HepG2 (cell line): ENCODE data around the gene MFAP4. TPM values are rescaled to one million over a fixed set of nuclear protein-coding genes. Genes with fewer than 3 reads are reported as not detected.

Experiments
- ATAC-seq: fragments of 200-7000 bp; cut with Tn5 transposase; 3 replicates; pipeline ENCODE4 v1.9.1; 2020; ENCODE audit warnings: mild to moderate bottlenecking, moderate library complexity
- BruUV-seq: library from RNA; stranded (reverse); fragments of 400-500 nt; replicated peaks from 2 replicates; lab custom pipeline; 2021; lab: Mats Ljungman, UMichigan
- CTCF ChIA-PET: fragments of 300-600 bp; formaldehyde crosslinking; extraction: SDS; loops from one replicate; lab custom pipeline; 2021; ENCODE audit warnings: low total read pairs, inconsistent platforms, low intra/inter-chr PET ratio; lab: Yijun Ruan, JAX
- POLR2A ChIA-PET: fragments of 350-600 bp; sonication (Branson Sonifier 250); formaldehyde crosslinking; loops from one replicate; lab custom pipeline; 2020; ENCODE audit warnings: antibody characterized with exemption, inconsistent platforms; lab: Yijun Ruan, JAX
- DNase-seq: peaks from one replicate; pipeline ENCODE4 v3.0.0-alpha.2; 2015; ENCODE audit warnings: low spot score
- FAIRE-seq: peaks from 3 replicates; lab custom pipeline; 2011; peaks lifted over from hg19 to GRCh38; lab: Jason Lieb, UNC
- H2AFZ ChIP-seq: one replicate; pipeline ENCODE4 v1.6.1; 2011; ENCODE audit warnings: low read length, inconsistent platforms
- H3K27ac ChIP-seq: fragments of 300-600 bp; 3 replicates; pipeline ENCODE4 v1.8.0; 2011; ENCODE audit warnings: mixed run types, mild to moderate bottlenecking, mixed read lengths, low read length, inconsistent platforms; ENCODE audit not compliant: insufficient read depth; ENCODE audit errors: extremely low read length
- H3K27me3 ChIP-seq, 2 experiments: fragments of 200-600 bp in 1 of 2; 2 replicates in 1 of 2; 3 replicates in 1 of 2; pipeline versions ENCODE4 v1.6.0 to v1.8.0; 2011; ENCODE audit warnings: low read length in 2 of 2, mild to moderate bottlenecking in 2 of 2, moderate library complexity in 2 of 2, inconsistent platforms in 1 of 2; ENCODE audit not compliant: insufficient read depth in 2 of 2, control insufficient read depth in 1 of 2
- H3K36me3 ChIP-seq, 2 experiments: fragments of 200-600 bp in 1 of 2; replicated peaks in 1 of 2; 2 replicates in 1 of 2; 3 replicates in 1 of 2; pipeline versions ENCODE4 v1.5.1 to v1.8.0; 2011; ENCODE audit warnings: low read length in 2 of 2, inconsistent platforms in 1 of 2; ENCODE audit not compliant: insufficient read depth in 2 of 2, control insufficient read depth in 1 of 2
- H3K4me1 ChIP-seq: 2 replicates; pipeline ENCODE4 v1.5.1; 2012; ENCODE audit warnings: low read length, inconsistent platforms; ENCODE audit not compliant: insufficient read depth
- H3K4me2 ChIP-seq: 2 replicates; pipeline ENCODE4 v1.6.0; 2011; ENCODE audit warnings: low read depth, low read length, inconsistent platforms
- H3K4me3 ChIP-seq, 3 experiments: fragments of 200-600 bp in 1 of 3; sonication (generic), shearing (Covaris generic) in 1 of 3; replicated peaks in 1 of 3; 2 replicates each; pipeline ENCODE4 v1.5.1; 2011 to 2016; ENCODE audit warnings: low read length in 3 of 3, inconsistent platforms in 2 of 3, low read depth in 2 of 3, mild to moderate bottlenecking in 2 of 3, control low read depth in 1 of 3, mixed read lengths in 1 of 3; ENCODE audit not compliant: insufficient read depth in 1 of 3
- H3K79me2 ChIP-seq: one replicate; pipeline ENCODE4 v1.6.1; 2011; ENCODE audit warnings: low read length, inconsistent platforms; ENCODE audit not compliant: insufficient read depth
- H3K9ac ChIP-seq: 2 replicates; pipeline ENCODE4 v1.6.0; 2011; ENCODE audit warnings: mild to moderate bottlenecking, low read depth, low read length, inconsistent platforms; ENCODE audit not compliant: insufficient read depth
- H3K9me3 ChIP-seq: 2 replicates; pipeline ENCODE4 v1.5.1; 2012; ENCODE audit warnings: mild to moderate bottlenecking, low read length
- H4K20me1 ChIP-seq: 2 replicates; pipeline ENCODE4 v1.6.0; 2011; ENCODE audit warnings: inconsistent platforms, mild to moderate bottlenecking, low read length, moderate library complexity; ENCODE audit not compliant: insufficient read depth
- CBX2 ChIP-seq, 2 experiments: fragments of 200-600 bp in 1 of 2; sonication (generic); formaldehyde crosslinking in 1 of 2; IDR thresholded peaks; 2 replicates each; pipeline versions ENCODE4 v1.7.0 to v1.8.1; 2018 to 2022; ENCODE audit warnings: low read depth in 2 of 2, low read length in 1 of 2, mild to moderate bottlenecking in 1 of 2, missing genetic modification reagents in 1 of 2
- CREBL2 ChIP-seq: sonication (generic); formaldehyde crosslinking; IDR thresholded peaks from 2 replicates; pipeline ENCODE4 v1.8.1; 2023; ENCODE audit warnings: missing genetic modification reagents, mild to moderate bottlenecking, borderline replicate concordance
- EZH2 ChIP-seq: conservative IDR thresholded peaks from 2 replicates; pipeline ENCODE4 v1.6.1; 2012; ENCODE audit warnings: mild to moderate bottlenecking, low read depth, low read length, moderate library complexity
- HMGXB4 ChIP-seq, 2 experiments: sonication (generic) in 1 of 2; formaldehyde crosslinking in 1 of 2; IDR thresholded peaks; 2 replicates each; pipeline versions ENCODE4 v1.4.0 to v1.6.1; 2018 to 2020; ENCODE audit warnings: missing genetic modification reagents in 2 of 2, borderline replicate concordance in 1 of 2, low read depth in 1 of 2, mild to moderate bottlenecking in 1 of 2, missing biosample characterization in 1 of 2
- NR0B2 ChIP-seq: sonication (generic); formaldehyde crosslinking; IDR thresholded peaks from 2 replicates; pipeline ENCODE4 v1.4.0; 2020; ENCODE audit warnings: mild to moderate bottlenecking, missing genetic modification reagents
- PAXIP1 ChIP-seq: sonication (generic); formaldehyde crosslinking; conservative IDR thresholded peaks from 2 replicates; pipeline ENCODE4 v1.4.0; 2020; ENCODE audit warnings: mild to moderate bottlenecking, missing genetic modification reagents, moderate library complexity
- RAD21 ChIP-seq: fragments of 450-650 bp; formaldehyde crosslinking; IDR thresholded peaks from 2 replicates; pipeline ENCODE4 v1.5.0; 2020; ENCODE audit warnings: mild to moderate bottlenecking
- SALL1 ChIP-seq: sonication (generic); formaldehyde crosslinking; IDR thresholded peaks from 2 replicates; pipeline ENCODE4 v1.8.0; 2022; ENCODE audit warnings: mild to moderate bottlenecking, missing genetic modification reagents
- ZNF205 ChIP-seq: IDR thresholded peaks from 2 replicates; pipeline ENCODE4 v1.6.1; 2018; ENCODE audit warnings: missing biosample characterization, missing genetic modification reagents
- ZNF33B ChIP-seq: sonication (generic); formaldehyde crosslinking; IDR thresholded peaks from 2 replicates; pipeline ENCODE4 v1.5.1; 2020; ENCODE audit warnings: mild to moderate bottlenecking, missing genetic modification reagents
- ZNF512 ChIP-seq: sonication (generic); formaldehyde crosslinking; IDR thresholded peaks from 2 replicates; pipeline ENCODE4 v1.4.0; 2020; ENCODE audit warnings: mild to moderate bottlenecking, missing genetic modification reagents
- ZNF737 ChIP-seq: sonication (generic); formaldehyde crosslinking; IDR thresholded peaks from 2 replicates; pipeline ENCODE4 v1.5.0; 2020; ENCODE audit warnings: missing genetic modification reagents, mild to moderate bottlenecking, borderline replicate concordance
- ZNF841 ChIP-seq: sonication (generic); formaldehyde crosslinking; IDR thresholded peaks from 2 replicates; pipeline ENCODE4 v1.8.1; 2023; ENCODE audit warnings: missing genetic modification reagents, borderline replicate concordance
- WGBS: methylation state at CpG from one replicate; pipeline ENCODE4 v1.1.6; 2017; ENCODE audit warnings: low lambda C conversion rate; 5-methylcytosine and 5-hydroxymethylcytosine counted together
- in situ Hi-C: cut with HindIII; loops from 2 replicates; pipeline ENCODE4 v1.10.0; 2017; ENCODE audit warnings: low pct_unique_long_range_greater_than_20kb; ENCODE audit not compliant: extremely low pct_ligation_motif_present
- intact Hi-C: fragments of 100-400 bp; cut with micrococcal nuclease; formaldehyde crosslinking; loops from one replicate; pipeline ENCODE4 v1.10.0; 2022; ENCODE audit not compliant: unreplicated experiment
- polyA plus RNA-seq, 8 experiments: library from polyadenylated mRNA; depleted of rRNA in 3 of 8; stranded (reverse) in 7 of 8; unstranded in 1 of 8; fragments of >200 nt; fragmentation: Illumina TruSeq in 4 of 8; extraction: Trizol in 4 of 8; gene quantifications; 2 replicates each; pipeline versions ENCODE4 v1.2.1 to v1.2.3, GENCODE V29; 2011 to 2016; ENCODE audit warnings: low read depth in 4 of 8, missing spikeins in 1 of 8, mixed read lengths in 1 of 8; ENCODE audit not compliant: insufficient read depth in 1 of 8
- total RNA-seq, 5 experiments: library from RNA; depleted of rRNA; stranded (reverse); fragments of >200 nt; fragmentation: Illumina TruSeq; extraction: Trizol; gene quantifications; 2 replicates each; pipeline ENCODE4 v1.2.3, GENCODE V29; 2016; ENCODE audit warnings: low read depth in 1 of 5

The MFAP4 gene
- total and polyA plus RNA-seq, 2 of the 13 experiments (the other 11 are each of a cell fraction or from before 2014, with no cell fraction given): 0.08 TPM; not detected in 1

- no peak overlapping the region for H3K4me3 ChIP-seq
- no peaks in the 10 kb centered on the region for H3K36me3 ChIP-seq
- H3K27ac ChIP-seq: no peak overlapping the region
- in situ Hi-C loops: no loop called here
- peak; percentile 49 for DNase-seq
- peaks cover 0 to under 1% of the 10 kb centered on the region in 2 experiments; a peak in 1 of 5 replicates for H3K27me3 ChIP-seq
- ChIA-PET POLR2A (interaction anchor here (1.0 kb wide), 1 partner anchor 20 kb away, joined by 3 read pairs; the partner anchor contains the start of gene MAPK7), CTCF (interaction anchor here (1.4 kb wide), 1 partner anchor 49 kb away, joined by 5 read pairs; no protein-coding TSS in a partner anchor)
- H2AFZ ChIP-seq: no peak overlapping the region
- H3K4me1 ChIP-seq: peaks cover 20% of the 10 kb centered on the region
- BruUV-seq: no TSS peak
- H3K4me2 ChIP-seq: peak overlapping the region; percentile 25; the same call in 1 of the 2 replicates
- 10% methylated on average over 2 of the region's 6 CpGs for WGBS
- peak; percentile 85 for ATAC-seq
- H3K79me2 ChIP-seq: no peaks in the 10 kb centered on the region
- H3K9me3 ChIP-seq: no peaks in the 10 kb centered on the region
- FAIRE-seq: peak; percentile 4
- no peaks in the 10 kb centered on the region for H4K20me1 ChIP-seq
- no peak overlapping the region for H3K9ac ChIP-seq
- intact Hi-C loops: loop anchor here (1.0 kb wide), 1 partner anchor 50 kb away; no protein-coding TSS in a partner anchor
- no peak for TF ChIP-seq ZNF737 (CRISPR knock-in tag)
- 0 out of 4 replicates have a peak, but pooled peaks of 1 of the 2 experiments have one; percentile 35 for TF ChIP-seq HMGXB4 (CRISPR knock-in tag; IDR thresholded peaks at IDR 0.05; ENCODE audit: borderline replicate concordance in 1 of 2, low read depth in 1 of 2)
- no peak for TF ChIP-seq ZNF33B (CRISPR knock-in tag)
- TF ChIP-seq ZNF205 (CRISPR knock-in tag): no peak
- no peak for TF ChIP-seq ZNF841
- peak; percentile 17; the same call in 1 of the 2 replicates for TF ChIP-seq SALL1 (CRISPR knock-in tag)
- peak; percentile 44 for TF ChIP-seq RAD21
- no peak for TF ChIP-seq ZNF512 (CRISPR knock-in tag)
- TF ChIP-seq NR0B2: no peak
- TF ChIP-seq CREBL2: no peak
- no peak for TF ChIP-seq EZH2
- 0 out of 2 replicates have a peak, but pooled peaks have one; percentile 21 for TF ChIP-seq PAXIP1 (CRISPR knock-in tag)
- no peak for TF ChIP-seq CBX2 (IDR thresholded peaks at IDR 0.05; ENCODE audit: low read depth, low read length)
- no peak for TF ChIP-seq CBX2 (CRISPR knock-in tag; IDR thresholded peaks at IDR 0.05; ENCODE audit: low read depth)
These were observed 10.6 kb upstream of the MFAP4 start for GRCh38 chr17:19397556-19398041.
